CD4-positive, alpha-beta T cell treated with Interleukin-12 subunit alpha and Interleukin-12 subunit beta, for 1 hour (primary cell): ENCODE measurements around the gene AVL9.
"Not testable (repeated sequence)": the region's sequence is repeated elsewhere in the genome, so short reads cannot be mapped to it uniquely, and the experiment has no call there.

Source experiments
- DNase-seq: peaks from one replicate; pipeline ENCODE4 v3.0.0-alpha.2; 2020

The AVL9 gene

GRCh38 chr7:32592701-32593100, 97.4 kb downstream of the AVL9 start:
- DNase-seq: no peak

- DNase-seq: no peak
Observed at GRCh38 chr7:32594965-32595490, 99.7 kb downstream of the AVL9 start.

DNA sequence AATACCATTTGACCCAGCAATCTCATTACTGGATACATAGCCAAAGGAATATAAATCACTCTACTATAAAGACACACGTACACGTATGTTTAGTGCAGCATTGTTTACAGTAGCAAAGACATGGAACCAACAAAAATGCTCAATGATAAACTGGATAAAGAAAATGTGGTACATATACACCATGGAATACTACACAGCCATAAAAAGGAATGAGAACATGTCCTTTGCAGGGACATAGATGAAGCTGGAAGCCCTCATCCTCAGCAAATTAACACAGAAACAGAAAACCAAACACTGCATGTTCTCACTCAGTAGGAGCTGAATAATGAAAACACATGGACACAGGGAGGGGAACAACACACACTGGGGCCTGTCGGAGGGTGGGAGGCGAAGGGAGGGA, 105.9 kb downstream of the AVL9 start:
- not testable (repeated sequence) for DNase-seq

DNA sequence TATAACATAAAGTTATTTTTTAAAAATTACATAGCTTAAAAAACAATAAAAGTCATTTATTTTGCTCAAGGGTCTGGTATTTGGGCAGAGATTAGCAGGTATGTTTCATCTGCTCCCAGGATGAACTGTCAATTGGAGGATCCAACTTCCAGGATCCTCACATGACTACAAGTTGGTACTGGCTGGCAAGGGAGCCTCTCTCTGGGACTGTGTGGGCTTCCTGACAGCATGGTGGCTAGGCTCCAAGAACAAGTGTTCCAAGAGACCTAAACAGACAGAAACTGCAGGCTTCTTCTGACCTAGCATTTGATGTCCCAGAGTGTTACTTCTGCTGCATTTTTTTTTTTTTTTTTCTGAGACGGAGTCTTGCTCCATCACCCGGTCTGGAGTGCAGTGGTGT, 107.2 kb downstream of the AVL9 start:
- no peak for DNase-seq

DNA sequence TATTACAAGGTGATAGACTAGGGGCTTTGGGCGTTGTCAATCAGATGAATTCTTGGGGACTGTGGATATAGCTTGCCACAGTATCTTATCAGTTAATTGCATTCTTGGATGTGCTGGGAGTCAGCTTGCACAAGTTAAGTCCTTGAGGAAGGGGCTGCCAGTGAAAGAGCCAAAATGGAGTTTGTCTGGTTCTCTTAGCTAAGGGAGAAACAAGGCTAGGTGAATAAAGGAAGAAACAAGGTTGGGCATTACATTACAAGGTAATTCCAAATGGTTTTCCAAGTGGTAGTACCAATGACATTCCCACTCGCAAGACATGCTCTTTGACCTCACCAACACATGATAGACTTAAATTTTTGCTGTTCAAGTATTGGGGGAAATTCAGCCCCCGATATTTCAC, 108.2 kb downstream of the AVL9 start:
- not testable (repeated sequence) for DNase-seq

GRCh38 chr7:32604047-32604446, 108.8 kb downstream of the AVL9 start:
- DNase-seq: not testable (repeated sequence)

DNA sequence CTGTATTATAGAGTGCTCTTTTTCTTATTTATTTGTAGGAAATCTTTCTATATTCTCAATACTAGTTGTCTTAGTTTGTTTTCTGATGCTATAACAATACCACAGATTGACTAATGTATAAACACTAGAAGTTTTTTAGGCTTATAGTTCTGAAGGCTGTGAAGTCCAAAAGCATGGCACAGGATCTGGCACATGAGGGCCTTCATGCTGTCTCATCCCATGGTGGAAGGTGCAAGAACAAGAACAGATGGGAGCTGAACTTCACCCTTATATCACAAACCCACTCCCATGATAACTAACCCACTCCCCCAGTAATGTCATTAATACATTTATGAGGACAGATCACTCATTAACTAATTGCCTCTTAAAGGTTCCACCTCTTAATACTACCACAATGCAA, 109.7 kb downstream of the AVL9 start:
- DNase-seq: no peak

GRCh38 chr7:32609463-32609862, 114.2 kb downstream of the AVL9 start:
- no peak for DNase-seq

GRCh38 chr7:32611201-32612099, 116.2 kb downstream of the AVL9 start:
- no peak for DNase-seq

DNA sequence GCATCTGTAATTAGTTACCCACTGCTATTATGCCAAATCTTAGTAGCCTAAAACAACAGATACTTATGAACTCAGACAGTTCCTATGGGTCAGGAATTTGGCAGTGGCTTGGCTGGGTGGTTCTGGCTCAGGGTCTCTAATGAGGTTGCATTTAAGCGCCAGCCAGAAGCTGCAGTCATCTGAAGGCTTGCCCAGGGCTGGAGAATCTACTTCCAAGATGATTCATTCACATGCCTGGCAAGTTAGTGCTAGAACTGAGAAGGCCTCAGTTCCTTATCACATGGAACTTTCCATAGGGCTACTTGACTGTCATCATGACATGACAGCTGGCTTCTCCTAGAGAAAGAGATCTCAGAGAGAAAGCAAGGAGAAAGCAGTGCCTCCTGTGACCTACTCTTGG, 121.3 kb downstream of the AVL9 start:
- DNase-seq: no peak

- DNase-seq: no peak
Observed at GRCh38 chr7:32618470-32618869, 123.2 kb downstream of the AVL9 start.

DNA sequence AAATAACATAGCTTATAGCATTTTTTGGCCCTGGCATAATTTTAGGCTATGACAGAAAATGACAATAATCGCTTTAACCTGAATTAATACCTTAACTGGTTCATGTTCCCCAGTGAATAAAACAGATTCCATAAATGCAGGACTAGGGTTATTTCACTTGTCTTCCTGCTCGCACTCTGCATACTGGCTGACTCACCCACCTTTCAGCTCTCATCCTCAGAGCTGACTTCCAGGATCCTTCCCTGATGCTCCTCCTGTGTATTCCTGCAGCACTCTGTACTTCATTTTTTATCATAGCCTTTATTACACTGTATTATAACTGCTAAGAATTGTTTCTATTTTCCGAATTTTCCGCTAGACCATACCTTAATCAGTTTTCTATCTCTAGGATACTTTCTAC, 123.7 kb downstream of the AVL9 start:
- no peak for DNase-seq

DNA sequence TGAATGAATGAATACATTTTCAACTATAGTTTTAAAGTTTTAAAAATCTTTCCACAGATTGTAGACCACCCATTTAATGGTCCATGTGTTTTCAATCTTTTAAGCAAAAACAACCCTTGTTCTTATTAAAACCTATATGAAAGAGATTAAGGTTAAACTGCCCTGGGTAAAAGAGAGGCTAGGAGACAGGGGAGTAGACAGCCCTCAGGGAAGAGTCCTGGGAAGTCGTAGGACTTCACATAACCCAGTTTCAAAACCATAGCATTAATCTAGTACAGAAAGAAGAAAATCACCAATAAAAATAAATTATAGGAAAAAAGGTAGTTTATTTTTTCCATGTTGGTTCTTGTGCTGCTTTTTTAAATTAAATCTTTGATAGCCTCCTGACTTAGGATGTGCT, 124.1 kb downstream of the AVL9 start:
- DNase-seq: not testable (repeated sequence)

GRCh38 chr7:32631021-32631420, 135.7 kb downstream of the AVL9 start:
- DNase-seq: no peak

- DNase-seq: not testable (repeated sequence)
Observed at GRCh38 chr7:32631590-32632497, 136.6 kb downstream of the AVL9 start.

DNA sequence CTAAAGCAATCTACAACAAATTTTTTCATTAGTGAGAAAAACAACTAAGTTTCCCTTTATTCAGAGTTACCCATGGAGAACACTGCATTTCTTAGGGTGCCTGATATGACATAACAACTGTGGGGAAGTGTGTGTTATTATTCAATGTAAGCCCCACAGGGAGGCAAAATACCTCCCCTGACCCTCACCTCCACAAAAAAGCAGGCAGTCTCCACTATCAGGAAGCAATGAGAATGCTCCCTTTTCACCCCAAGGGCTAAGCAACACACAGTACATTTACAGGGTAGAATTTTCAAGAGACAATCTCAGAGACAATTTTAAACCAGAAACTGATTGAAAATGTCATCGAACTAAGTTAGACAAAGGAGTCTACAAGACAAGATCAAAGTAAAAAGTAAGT, 138.2 kb downstream of the AVL9 start:
- not testable (repeated sequence) for DNase-seq

- DNase-seq: not testable (repeated sequence)
Observed at GRCh38 chr7:32634798-32635393, 139.6 kb downstream of the AVL9 start.

DNA sequence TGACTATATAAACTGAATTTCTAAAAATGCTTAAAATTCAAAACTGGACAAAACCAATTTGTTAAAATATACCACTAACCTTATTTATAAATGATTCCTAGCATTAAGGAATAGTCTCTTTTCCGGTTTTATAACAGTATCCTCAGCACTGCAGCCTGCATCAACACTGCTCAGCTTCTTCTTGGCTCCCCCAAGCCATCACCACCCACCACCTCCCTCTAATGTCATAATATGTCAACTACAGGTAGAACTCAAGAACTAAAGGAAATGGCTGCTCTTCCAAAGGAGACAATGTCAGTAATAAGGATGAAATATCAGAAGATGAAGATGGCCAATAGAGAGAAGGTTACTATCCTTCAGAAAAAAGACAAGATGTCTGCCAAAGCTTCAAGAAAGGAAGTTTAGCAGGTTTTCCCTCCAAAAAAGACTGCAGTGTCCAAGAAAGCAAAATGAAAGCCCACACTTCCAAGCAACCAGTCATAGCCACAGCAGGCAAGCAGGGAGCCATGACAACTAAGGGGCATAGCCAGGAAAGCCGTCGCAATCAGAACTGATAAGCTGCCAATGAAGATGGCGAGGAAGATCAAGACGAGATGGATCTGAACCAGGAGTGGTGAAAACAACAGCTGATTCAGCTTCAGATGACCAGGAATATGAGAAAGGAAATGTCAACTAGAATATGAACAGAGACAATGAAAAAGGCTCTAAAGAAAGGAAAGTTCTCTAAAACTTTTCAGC, 141.6 kb downstream of the AVL9 start:
- DNase-seq: not testable (repeated sequence)

DNA sequence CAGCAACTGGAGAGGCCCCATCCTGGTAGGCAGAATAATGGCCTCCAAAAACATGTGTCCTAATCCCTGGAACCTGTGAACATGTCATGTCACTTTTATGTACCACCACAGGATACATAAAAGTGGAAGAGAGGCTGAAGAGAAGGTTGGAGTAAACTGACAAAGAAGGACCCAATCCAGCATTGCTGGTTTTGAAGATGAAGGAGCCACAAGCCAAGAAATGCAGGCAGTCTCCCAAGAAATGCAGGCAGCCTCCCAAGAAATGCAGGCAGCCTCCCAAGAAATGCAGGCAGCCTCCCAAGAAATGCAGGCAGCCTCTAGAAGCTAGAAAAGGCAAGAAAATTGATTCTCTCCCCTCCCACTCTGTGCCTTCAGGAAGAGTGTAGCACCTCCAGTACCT, 142.3 kb downstream of the AVL9 start:
- not testable (repeated sequence) for DNase-seq
